ENCODE measurements around the gene SLC2A4. TPM values are rescaled to one million over a fixed set of nuclear protein-coding genes. Genes with fewer than 3 reads are reported as not detected.

Gene SLC2A4
- total RNA-seq, 1 donor from 2014 or later = 0.42 TPM

GRCh38 chr17:7235693-7236665 lies 45.5 kb upstream of the SLC2A4 start:
- Mint-ChIP-seq H3K36me3 (ENCODE audit: unreplicated experiment) (peaks cover 9% of the 10 kb centered on the region), H3K4me1 (ENCODE audit: low read depth, unreplicated experiment) (peaks cover 29% of the 10 kb centered on the region), H3K4me3 (ENCODE audit: unreplicated experiment) (peak overlapping the region; percentile 87), H3K27ac (ENCODE audit: unreplicated experiment) (no peak overlapping the region), H3K27me3 (ENCODE audit: unreplicated experiment) (peaks cover 26% of the 10 kb centered on the region), H3K9me3 (ENCODE audit: unreplicated experiment) (peaks cover 30% of the 10 kb centered on the region)
- TF ChIP-seq CTCF (IDR thresholded peaks at IDR 0.05; ENCODE audit: partially characterized antibody, unreplicated experiment) = no peak
- no peak for DNase-seq

GRCh38 chr17:7236808-7237207 lies 44.7 kb upstream of the SLC2A4 start:
- peaks cover 34% of the 10 kb centered on the region for H3K27me3 Mint-ChIP-seq (ENCODE audit: unreplicated experiment)
- peaks cover 15% of the 10 kb centered on the region for H3K36me3 Mint-ChIP-seq (ENCODE audit: unreplicated experiment)
- H3K4me3 Mint-ChIP-seq (ENCODE audit: unreplicated experiment) = peak overlapping the region; percentile 87
- peaks cover 33% of the 10 kb centered on the region for H3K4me1 Mint-ChIP-seq (ENCODE audit: low read depth, unreplicated experiment)
- no peak for TF ChIP-seq CTCF (IDR thresholded peaks at IDR 0.05; ENCODE audit: partially characterized antibody, unreplicated experiment)
- H3K9me3 Mint-ChIP-seq (ENCODE audit: unreplicated experiment) = peaks cover 35% of the 10 kb centered on the region
- no peak for DNase-seq
- H3K27ac Mint-ChIP-seq (ENCODE audit: unreplicated experiment) = peak overlapping the region; percentile 79

GRCh38 chr17:7237266-7237760 lies 44.2 kb upstream of the SLC2A4 start:
- Mint-ChIP-seq H3K4me3 (ENCODE audit: unreplicated experiment) (peak overlapping the region; percentile 87), H3K9me3 (ENCODE audit: unreplicated experiment) (peaks cover 38% of the 10 kb centered on the region), H3K4me1 (ENCODE audit: low read depth, unreplicated experiment) (peaks cover 28% of the 10 kb centered on the region), H3K27ac (ENCODE audit: unreplicated experiment) (peak overlapping the region; percentile 79), H3K36me3 (ENCODE audit: unreplicated experiment) (peaks cover 15% of the 10 kb centered on the region), H3K27me3 (ENCODE audit: unreplicated experiment) (peaks cover 39% of the 10 kb centered on the region)
- DNase-seq = no peak
- TF ChIP-seq CTCF (IDR thresholded peaks at IDR 0.05; ENCODE audit: partially characterized antibody, unreplicated experiment) = no peak

- peak overlapping the region; percentile 79 for H3K27ac Mint-ChIP-seq (ENCODE audit: unreplicated experiment)
- DNase-seq = peak; percentile 76
- H3K27me3 Mint-ChIP-seq (ENCODE audit: unreplicated experiment) = peaks cover 42% of the 10 kb centered on the region
- TF ChIP-seq CTCF (IDR thresholded peaks at IDR 0.05; ENCODE audit: partially characterized antibody, unreplicated experiment) = no peak
- peak overlapping the region; percentile 87 for H3K4me3 Mint-ChIP-seq (ENCODE audit: unreplicated experiment)
- peaks cover 15% of the 10 kb centered on the region for H3K36me3 Mint-ChIP-seq (ENCODE audit: unreplicated experiment)
- peaks cover 42% of the 10 kb centered on the region for H3K9me3 Mint-ChIP-seq (ENCODE audit: unreplicated experiment)
- H3K4me1 Mint-ChIP-seq (ENCODE audit: low read depth, unreplicated experiment) = peaks cover 25% of the 10 kb centered on the region
These were observed 43.6 kb upstream of the SLC2A4 start for GRCh38 chr17:7237761-7238419.

Data from glutamatergic neuron (in vitro differentiated cells).